SK-N-SH treated with all-trans-retinoic acid at 6 μM for 48 hours (cell line): Measurements from ENCODE around the gene ZNF322.

Source experiments
- ATAC-seq: fragments of 200-7000 bp; cut with Tn5 transposase; 3 replicates; pipeline ENCODE4 v1.9.1; 2020; ENCODE audit warnings: mild to moderate bottlenecking, moderate library complexity
- ARNTL ChIP-seq: fragments of 450-650 bp; formaldehyde crosslinking; IDR thresholded peaks from 2 replicates; pipeline ENCODE4 v1.5.0; 2020; ENCODE audit warnings: low read depth, mild to moderate bottlenecking, moderate library complexity, borderline replicate concordance
- CSDC2 ChIP-seq: fragments of 250-450 bp; sonication (Bioruptor Pico); IDR thresholded peaks from 2 replicates; pipeline ENCODE4 v1.5.0; 2020; ENCODE audit warnings: mild to moderate bottlenecking, moderate library complexity
- ESRRG ChIP-seq: fragments of 250-450 bp; sonication (Bioruptor Pico); IDR thresholded peaks from 2 replicates; pipeline ENCODE4 v1.6.1; 2021; ENCODE audit warnings: mild to moderate bottlenecking
- ISL1 ChIP-seq: fragments of 250-450 bp; sonication (Bioruptor Pico); IDR thresholded peaks from 2 replicates; pipeline ENCODE4 v2.1.2; 2022; ENCODE audit warnings: mild to moderate bottlenecking, moderate library complexity
- OSR1 ChIP-seq: fragments of 250-450 bp; sonication (Bioruptor Pico); IDR thresholded peaks from 2 replicates; pipeline ENCODE4 v1.8.0; 2022; ENCODE audit warnings: moderate library complexity, mild to moderate bottlenecking, inconsistent platforms
- PPARA ChIP-seq: fragments of 250-450 bp; sonication (Bioruptor Pico); IDR thresholded peaks from 2 replicates; pipeline ENCODE4 v1.5.0; 2020; ENCODE audit warnings: mild to moderate bottlenecking, borderline replicate concordance
- RARB ChIP-seq: fragments of 250-450 bp; sonication (Bioruptor Pico); IDR thresholded peaks from 2 replicates; pipeline ENCODE4 v1.8.0; 2021; ENCODE audit warnings: mild to moderate bottlenecking, moderate library complexity
- SNAI2 ChIP-seq: fragments of 250-450 bp; sonication (Bioruptor Pico); IDR thresholded peaks from 2 replicates; pipeline ENCODE4 v1.5.0; 2020; ENCODE audit warnings: mild to moderate bottlenecking, moderate library complexity
- TCF4 ChIP-seq: fragments of 250-450 bp; sonication (Bioruptor Pico); IDR thresholded peaks from 2 replicates; pipeline ENCODE4 v1.8.0; 2021; ENCODE audit warnings: mild to moderate bottlenecking, moderate library complexity, borderline replicate concordance
- TOX ChIP-seq: fragments of 250-450 bp; sonication (Bioruptor Pico); IDR thresholded peaks from 2 replicates; pipeline ENCODE4 v1.8.0; 2021; ENCODE audit warnings: mild to moderate bottlenecking, moderate library complexity, borderline replicate concordance
- ZC3H10 ChIP-seq: fragments of 250-450 bp; sonication (Bioruptor Pico); IDR thresholded peaks from 2 replicates; pipeline ENCODE4 v1.5.1; 2021; ENCODE audit warnings: mild to moderate bottlenecking, moderate library complexity
- ZFP3 ChIP-seq: fragments of 250-450 bp; sonication (Bioruptor Pico); IDR thresholded peaks from 2 replicates; pipeline ENCODE4 v1.5.0; 2020; ENCODE audit warnings: mild to moderate bottlenecking, moderate library complexity
- ZFP30 ChIP-seq: fragments of 450-650 bp; formaldehyde crosslinking; IDR thresholded peaks from 2 replicates; pipeline ENCODE4 v1.5.0; 2022; ENCODE audit warnings: mild to moderate bottlenecking, moderate library complexity
- ZNF565 ChIP-seq: fragments of 450-650 bp; formaldehyde crosslinking; conservative IDR thresholded peaks from 2 replicates; pipeline ENCODE4 v1.5.0; 2020; ENCODE audit warnings: low read depth, mild to moderate bottlenecking, moderate library complexity
- ZNF8 ChIP-seq: fragments of 450-650 bp; formaldehyde crosslinking; IDR thresholded peaks from 2 replicates; pipeline ENCODE4 v1.5.0; 2020; ENCODE audit warnings: mild to moderate bottlenecking, moderate library complexity
- TF ChIP-seq, protein P1 (sequence below): fragments of 250-450 bp; sonication (Bioruptor Pico); IDR thresholded peaks from 2 replicates; pipeline ENCODE4 v1.5.1; 2021; ENCODE audit warnings: mild to moderate bottlenecking, moderate library complexity
- TF ChIP-seq, protein P2 (sequence below): fragments of 250-450 bp; sonication (Bioruptor Pico); IDR thresholded peaks from 2 replicates; pipeline ENCODE4 v1.8.0; 2021; ENCODE audit warnings: low read depth, mild to moderate bottlenecking, moderate library complexity, borderline replicate concordance
- TF ChIP-seq, protein P3 (sequence below): fragments of 250-450 bp; sonication (Bioruptor Pico); IDR thresholded peaks from 2 replicates; pipeline ENCODE4 v1.5.1; 2020; ENCODE audit warnings: low read depth, mild to moderate bottlenecking, moderate library complexity
- TF ChIP-seq, protein P4 (sequence below): fragments of 250-450 bp; sonication (Bioruptor Pico); IDR thresholded peaks from 2 replicates; pipeline ENCODE4 v1.8.0; 2020; ENCODE audit warnings: mild to moderate bottlenecking, moderate library complexity, borderline replicate concordance

ZNF322 gene

DNA sequence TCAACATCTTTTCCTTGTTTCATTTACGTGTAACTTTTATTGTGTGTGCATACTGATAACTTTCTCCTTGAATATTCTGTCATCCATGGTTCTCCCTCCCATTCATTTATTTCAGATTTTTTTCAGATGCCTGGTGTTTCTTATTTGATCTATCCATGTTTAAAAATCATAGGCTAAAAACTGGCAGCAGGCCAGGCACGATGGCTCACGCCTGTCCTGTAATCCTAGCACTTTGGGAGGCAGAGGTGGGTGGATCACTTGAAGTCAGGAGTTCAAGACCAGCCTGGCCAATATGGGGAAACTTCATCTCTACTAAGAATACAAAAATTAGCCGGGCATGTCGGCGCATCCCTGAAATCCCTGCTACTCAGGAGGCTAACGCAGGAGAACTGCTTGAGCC, 31.7 kb downstream of the ZNF322 start:
- no peak for ATAC-seq

DNA sequence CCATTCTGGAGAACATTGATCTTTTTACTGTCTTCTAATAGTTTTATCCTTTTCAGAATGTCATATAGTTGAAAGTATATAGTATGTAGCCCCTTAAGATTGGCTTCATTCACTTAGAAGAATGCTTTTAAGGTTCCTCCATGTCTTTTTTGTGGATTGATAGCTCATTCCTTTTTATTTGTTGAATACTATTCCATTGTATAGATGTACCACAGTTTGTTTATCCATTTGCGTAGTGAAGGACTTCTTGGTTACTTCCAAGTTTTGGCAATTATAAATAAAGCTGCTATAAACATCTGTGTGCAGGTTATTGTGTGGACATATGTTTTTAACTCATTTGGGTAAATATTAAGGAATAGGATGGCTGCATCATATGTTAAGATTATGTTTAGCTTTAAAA, 35.0 kb downstream of the ZNF322 start:
- no peak for ATAC-seq
- TF ChIP-seq ZNF8 (CRISPR knock-in tag) (peak; percentile 99), ZNF565 (CRISPR knock-in tag) (no peak)

More for the DNA sequence above, 31.7 kb downstream of the ZNF322 start:
- TF ChIP-seq, protein P1, sequence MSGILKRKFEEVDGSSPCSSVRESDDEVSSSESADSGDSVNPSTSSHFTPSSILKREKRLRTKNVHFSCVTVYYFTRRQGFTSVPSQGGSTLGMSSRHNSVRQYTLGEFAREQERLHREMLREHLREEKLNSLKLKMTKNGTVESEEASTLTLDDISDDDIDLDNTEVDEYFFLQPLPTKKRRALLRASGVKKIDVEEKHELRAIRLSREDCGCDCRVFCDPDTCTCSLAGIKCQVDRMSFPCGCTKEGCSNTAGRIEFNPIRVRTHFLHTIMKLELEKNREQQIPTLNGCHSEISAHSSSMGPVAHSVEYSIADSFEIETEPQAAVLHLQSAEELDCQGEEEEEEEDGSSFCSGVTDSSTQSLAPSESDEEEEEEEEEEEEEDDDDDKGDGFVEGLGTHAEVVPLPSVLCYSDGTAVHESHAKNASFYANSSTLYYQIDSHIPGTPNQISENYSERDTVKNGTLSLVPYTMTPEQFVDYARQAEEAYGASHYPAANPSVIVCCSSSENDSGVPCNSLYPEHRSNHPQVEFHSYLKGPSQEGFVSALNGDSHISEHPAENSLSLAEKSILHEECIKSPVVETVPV (CRISPR knock-in tag) = no peak
- TF ChIP-seq ARNTL = no peak
- TF ChIP-seq RARB (CRISPR knock-in tag) = no peak
- TF ChIP-seq, protein P2, sequence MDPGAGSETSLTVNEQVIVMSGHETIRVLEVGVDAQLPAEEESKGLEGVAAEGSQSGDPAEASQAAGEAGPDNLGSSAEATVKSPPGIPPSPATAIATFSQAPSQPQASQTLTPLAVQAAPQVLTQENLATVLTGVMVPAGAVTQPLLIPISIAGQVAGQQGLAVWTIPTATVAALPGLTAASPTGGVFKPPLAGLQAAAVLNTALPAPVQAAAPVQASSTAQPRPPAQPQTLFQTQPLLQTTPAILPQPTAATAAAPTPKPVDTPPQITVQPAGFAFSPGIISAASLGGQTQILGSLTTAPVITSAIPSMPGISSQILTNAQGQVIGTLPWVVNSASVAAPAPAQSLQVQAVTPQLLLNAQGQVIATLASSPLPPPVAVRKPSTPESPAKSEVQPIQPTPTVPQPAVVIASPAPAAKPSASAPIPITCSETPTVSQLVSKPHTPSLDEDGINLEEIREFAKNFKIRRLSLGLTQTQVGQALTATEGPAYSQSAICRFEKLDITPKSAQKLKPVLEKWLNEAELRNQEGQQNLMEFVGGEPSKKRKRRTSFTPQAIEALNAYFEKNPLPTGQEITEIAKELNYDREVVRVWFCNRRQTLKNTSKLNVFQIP (CRISPR knock-in tag) = no peak
- no peak for TF ChIP-seq ZNF8 (CRISPR knock-in tag)
- no peak for TF ChIP-seq ZNF565 (CRISPR knock-in tag)
- TF ChIP-seq ISL1 (CRISPR knock-in tag) = no peak
- no peak for TF ChIP-seq ESRRG (CRISPR knock-in tag)
- no peak for TF ChIP-seq TOX
- no peak for TF ChIP-seq ZC3H10 (CRISPR knock-in tag)
- TF ChIP-seq, protein P3, sequence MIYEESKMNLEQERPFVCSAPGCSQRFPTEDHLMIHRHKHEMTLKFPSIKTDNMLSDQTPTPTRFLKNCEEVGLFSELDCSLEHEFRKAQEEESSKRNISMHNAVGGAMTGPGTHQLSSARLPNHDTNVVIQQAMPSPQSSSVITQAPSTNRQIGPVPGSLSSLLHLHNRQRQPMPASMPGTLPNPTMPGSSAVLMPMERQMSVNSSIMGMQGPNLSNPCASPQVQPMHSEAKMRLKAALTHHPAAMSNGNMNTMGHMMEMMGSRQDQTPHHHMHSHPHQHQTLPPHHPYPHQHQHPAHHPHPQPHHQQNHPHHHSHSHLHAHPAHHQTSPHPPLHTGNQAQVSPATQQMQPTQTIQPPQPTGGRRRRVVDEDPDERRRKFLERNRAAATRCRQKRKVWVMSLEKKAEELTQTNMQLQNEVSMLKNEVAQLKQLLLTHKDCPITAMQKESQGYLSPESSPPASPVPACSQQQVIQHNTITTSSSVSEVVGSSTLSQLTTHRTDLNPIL (CRISPR knock-in tag) = no peak
- no peak for TF ChIP-seq PPARA (CRISPR knock-in tag)
- no peak for TF ChIP-seq ZFP30
- TF ChIP-seq SNAI2 (CRISPR knock-in tag) = no peak
- TF ChIP-seq CSDC2 = no peak
- no peak for TF ChIP-seq OSR1 (CRISPR knock-in tag)
- no peak for TF ChIP-seq TCF4 (CRISPR knock-in tag)

DNA sequence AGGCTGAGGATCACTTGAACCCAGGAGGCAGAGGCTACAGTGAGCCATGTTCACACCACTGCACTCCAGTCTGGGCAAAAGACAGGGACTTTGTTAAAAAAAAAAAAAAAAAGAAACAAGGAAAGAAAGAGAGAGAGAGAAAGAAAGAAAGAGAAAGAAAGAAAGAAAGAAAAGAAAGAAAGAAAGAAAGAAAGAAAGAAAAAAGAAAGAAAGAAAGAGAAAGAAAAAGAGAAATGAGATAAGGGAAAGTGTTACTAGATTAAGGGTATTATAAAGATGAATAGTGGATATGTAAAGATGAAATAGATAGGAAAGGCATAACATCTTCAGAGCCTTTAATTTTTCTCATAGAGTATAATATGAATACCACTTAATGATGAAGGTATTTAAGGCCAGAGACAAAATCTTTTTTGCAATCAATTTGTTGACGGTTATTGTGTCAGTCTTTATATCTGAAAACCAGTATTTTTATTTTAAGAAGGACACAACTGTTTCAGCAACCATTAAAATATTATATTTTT, 36.1 kb downstream of the ZNF322 start:
- no peak for TF ChIP-seq ZNF8 (CRISPR knock-in tag)
- TF ChIP-seq, protein P4, sequence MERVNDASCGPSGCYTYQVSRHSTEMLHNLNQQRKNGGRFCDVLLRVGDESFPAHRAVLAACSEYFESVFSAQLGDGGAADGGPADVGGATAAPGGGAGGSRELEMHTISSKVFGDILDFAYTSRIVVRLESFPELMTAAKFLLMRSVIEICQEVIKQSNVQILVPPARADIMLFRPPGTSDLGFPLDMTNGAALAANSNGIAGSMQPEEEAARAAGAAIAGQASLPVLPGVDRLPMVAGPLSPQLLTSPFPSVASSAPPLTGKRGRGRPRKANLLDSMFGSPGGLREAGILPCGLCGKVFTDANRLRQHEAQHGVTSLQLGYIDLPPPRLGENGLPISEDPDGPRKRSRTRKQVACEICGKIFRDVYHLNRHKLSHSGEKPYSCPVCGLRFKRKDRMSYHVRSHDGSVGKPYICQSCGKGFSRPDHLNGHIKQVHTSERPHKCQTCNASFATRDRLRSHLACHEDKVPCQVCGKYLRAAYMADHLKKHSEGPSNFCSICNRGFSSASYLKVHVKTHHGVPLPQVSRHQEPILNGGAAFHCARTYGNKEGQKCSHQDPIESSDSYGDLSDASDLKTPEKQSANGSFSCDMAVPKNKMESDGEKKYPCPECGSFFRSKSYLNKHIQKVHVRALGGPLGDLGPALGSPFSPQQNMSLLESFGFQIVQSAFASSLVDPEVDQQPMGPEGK (CRISPR knock-in tag) = no peak
- no peak for ATAC-seq

DNA sequence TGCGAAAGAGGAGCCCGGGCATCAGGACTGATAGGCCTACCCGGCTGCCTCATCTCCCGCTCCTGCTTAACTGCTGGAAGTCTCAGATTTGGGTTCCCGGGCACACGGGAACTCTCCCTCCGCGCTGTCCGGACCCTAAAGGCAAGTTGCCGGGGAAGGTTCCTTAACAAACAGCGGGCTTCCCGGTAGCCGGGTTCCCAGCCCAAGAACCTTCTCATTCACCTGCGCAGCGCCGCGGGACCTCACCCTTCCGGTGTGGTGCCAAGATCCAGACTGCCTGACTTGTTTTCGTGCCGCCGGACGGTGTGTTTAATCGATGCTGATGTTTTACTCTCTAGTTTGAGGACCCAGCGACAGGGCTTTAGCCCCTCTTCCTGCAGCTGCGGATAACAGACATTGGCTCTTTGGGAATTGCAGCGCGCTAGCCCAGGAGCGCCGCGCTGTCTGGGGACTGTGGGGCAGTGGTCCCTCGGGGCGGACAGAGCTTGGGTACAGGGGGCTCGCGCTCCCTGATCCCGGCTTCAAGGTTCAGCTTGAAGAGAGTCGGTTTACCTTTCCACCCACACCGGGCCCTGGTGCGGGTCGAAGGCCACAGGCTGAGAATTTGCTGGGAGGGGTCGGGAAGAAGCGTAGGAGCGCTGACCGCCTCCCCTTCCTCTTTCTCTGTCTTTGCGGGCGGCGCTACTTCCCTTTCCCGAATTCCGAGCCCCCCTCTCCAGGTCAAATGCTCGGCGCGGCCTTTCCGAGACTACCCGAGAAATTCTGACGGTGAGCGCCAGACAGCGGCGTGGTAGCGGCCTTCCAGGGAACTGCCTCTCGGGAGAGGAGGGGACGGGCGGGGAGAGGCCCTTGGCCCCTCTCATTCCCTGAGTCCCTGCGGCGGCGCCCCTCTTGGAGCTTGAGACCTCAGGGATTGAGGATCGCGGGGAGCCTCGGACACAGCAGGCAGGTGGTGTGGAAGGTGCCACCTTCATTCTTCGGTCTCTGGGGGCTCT, 45.6 kb downstream of the ZNF322 start:
- no peak for ATAC-seq
- no peak for TF ChIP-seq ESRRG (CRISPR knock-in tag)
- TF ChIP-seq ZFP3 = no peak
- TF ChIP-seq TOX = no peak
- TF ChIP-seq ZFP30 = no peak
- TF ChIP-seq, protein P4 (CRISPR knock-in tag) = no peak
- TF ChIP-seq, protein P3 (CRISPR knock-in tag) = no peak
- TF ChIP-seq ZC3H10 (CRISPR knock-in tag) = no peak
- no peak for TF ChIP-seq SNAI2 (CRISPR knock-in tag)
